SK-N-SH (cell line): ENCODE measurements around the gene PRLH. TPM values are rescaled to one million over a fixed set of nuclear protein-coding genes. Genes with fewer than 3 reads are reported as not detected.

Experiments
- CTCF ChIA-PET: fragments of 300-600, 350-600 bp; formaldehyde crosslinking; extraction: SDS; loops from one replicate; lab custom pipeline; 2021; lab: Yijun Ruan, JAX
- POLR2A ChIA-PET: fragments of 350-600 bp; sonication (Branson Sonifier 250); formaldehyde crosslinking; extraction: SDS; loops from one replicate; lab custom pipeline; 2020; ENCODE audit warnings: antibody characterized with exemption, inconsistent platforms; lab: Yijun Ruan, JAX
- DNase-seq: peaks from one replicate; pipeline ENCODE4 v3.0.0; 2012
- H2AFZ ChIP-seq: fragments of 200-600 bp; sonication (generic); 2 replicates; pipeline ENCODE4 v1.8.1; 2016; ENCODE audit warnings: antibody characterized with exemption, mild to moderate bottlenecking, low read depth
- H3F3A ChIP-seq: fragments of 200-600 bp; sonication (generic); replicated peaks from 2 replicates; pipeline ENCODE3; 2016; ENCODE audit warnings: antibody characterized with exemption, mild to moderate bottlenecking; ENCODE audit not compliant: insufficient read depth
- H3K27ac ChIP-seq, 2 experiments: fragments of 200-500 bp in 1 of 2; fragments of 200-600 bp in 1 of 2; sonication (Bioruptor generic) in 1 of 2; sonication (generic), shearing (Covaris generic) in 1 of 2; 2 replicates each; pipeline versions ENCODE4 v1.5.1 to v1.6.1; 2014 to 2016; ENCODE audit warnings: low read depth in 2 of 2, inconsistent platforms in 1 of 2, low read length in 1 of 2, mild to moderate bottlenecking in 1 of 2, mixed read lengths in 1 of 2
- H3K27me3 ChIP-seq: fragments of 200-600 bp; sonication (generic), shearing (Covaris generic); 2 replicates; pipeline ENCODE4 v1.6.1; 2016; ENCODE audit warnings: mixed run types; ENCODE audit not compliant: insufficient read depth
- H3K36me3 ChIP-seq, 2 experiments: fragments of 200-500 bp in 1 of 2; fragments of 200-600 bp in 1 of 2; sonication (Bioruptor generic) in 1 of 2; sonication (generic) in 1 of 2; replicated peaks in 1 of 2; 2 replicates each; pipeline versions ENCODE3 to v1.5.1; 2014 to 2016; ENCODE audit warnings: low read length in 1 of 2, mild to moderate bottlenecking in 1 of 2; ENCODE audit not compliant: insufficient read depth in 2 of 2, control insufficient read depth in 1 of 2
- H3K4me1 ChIP-seq, 2 experiments: fragments of 200-500 bp in 1 of 2; fragments of 200-600 bp in 1 of 2; sonication (Bioruptor generic) in 1 of 2; sonication (generic), shearing (Covaris generic) in 1 of 2; 2 replicates each; pipeline versions ENCODE4 v1.5.1 to v1.6.1; 2014 to 2016; ENCODE audit warnings: low read depth in 1 of 2, low read length in 1 of 2, mixed run types in 1 of 2; ENCODE audit not compliant: insufficient read depth in 2 of 2, control insufficient read depth in 1 of 2
- H3K4me2 ChIP-seq: fragments of 200-600 bp; sonication (generic), shearing (Covaris generic); 2 replicates; pipeline ENCODE4 v1.6.1; 2017; ENCODE audit warnings: mixed run types
- H3K4me3 ChIP-seq, 2 experiments: fragments of 200-500 bp in 1 of 2; fragments of 200-600 bp in 1 of 2; sonication (Bioruptor generic) in 1 of 2; sonication (generic), shearing (Covaris generic) in 1 of 2; 2 replicates each; pipeline versions ENCODE4 v1.5.1 to v1.8.1; 2014 to 2016; ENCODE audit warnings: low read depth in 2 of 2, inconsistent platforms in 1 of 2, low read length in 1 of 2, mild to moderate bottlenecking in 1 of 2, mixed read lengths in 1 of 2, moderate library complexity in 1 of 2
- H3K79me2 ChIP-seq: fragments of 200-600 bp; sonication (generic); 2 replicates; pipeline ENCODE4 v1.8.1; 2017; ENCODE audit warnings: mild to moderate bottlenecking; ENCODE audit not compliant: insufficient read depth
- H3K9ac ChIP-seq: fragments of 200-600 bp; sonication (generic); 2 replicates; pipeline ENCODE4 v1.6.1; 2017; ENCODE audit warnings: mixed run types
- H3K9me2 ChIP-seq: fragments of 200-600 bp; sonication (generic); 2 replicates; pipeline ENCODE4 v1.6.1; 2017; ENCODE audit warnings: mixed run types
- H3K9me3 ChIP-seq: fragments of 200-600 bp; sonication (generic); 2 replicates; pipeline ENCODE4 v1.6.1; 2017; ENCODE audit warnings: mixed run types, mild to moderate bottlenecking, moderate library complexity
- H4K20me1 ChIP-seq: fragments of 200-600 bp; sonication (generic); 2 replicates; pipeline ENCODE4 v1.6.1; 2017; ENCODE audit warnings: mild to moderate bottlenecking, mixed run types; ENCODE audit not compliant: insufficient read depth
- CTCF ChIP-seq: fragments of 200-600 bp; sonication (generic); IDR thresholded peaks from 2 replicates; pipeline ENCODE4 v1.6.1; 2017; ENCODE audit warnings: antibody characterized with exemption, mild to moderate bottlenecking, moderate library complexity
- GATA2 ChIP-seq: sonication (generic); formaldehyde crosslinking; IDR thresholded peaks from 2 replicates; pipeline ENCODE4 v1.5.0; 2020; ENCODE audit warnings: mild to moderate bottlenecking, missing genetic modification reagents
- NRF1 ChIP-seq: IDR thresholded peaks from 2 replicates; pipeline ENCODE4 v1.6.1; 2012; ENCODE audit warnings: low read depth, mild to moderate bottlenecking, low read length
- POLR2AphosphoS5 ChIP-seq: IDR thresholded peaks from 2 replicates; pipeline ENCODE4 v1.6.1; 2012; ENCODE audit warnings: low read depth, low read length
- RAD21 ChIP-seq: IDR thresholded peaks from 2 replicates; pipeline ENCODE4 v1.6.1; 2012; ENCODE audit warnings: mild to moderate bottlenecking, low read length
- SIN3A ChIP-seq: IDR thresholded peaks from 2 replicates; pipeline ENCODE4 v1.6.1; 2012; ENCODE audit warnings: low read depth, mild to moderate bottlenecking, low read length, moderate library complexity, borderline replicate concordance
- TCF12 ChIP-seq: IDR thresholded peaks from 2 replicates; pipeline ENCODE4 v1.4.0; 2012
- YY1 ChIP-seq: IDR thresholded peaks from 2 replicates; pipeline ENCODE4 v1.4.0; 2012; ENCODE audit warnings: low read depth, mild to moderate bottlenecking
- WGBS: methylation state at CpG from one replicate; pipeline ENCODE4 v1.1.6; 2017; ENCODE audit warnings: low lambda C conversion rate; 5-methylcytosine and 5-hydroxymethylcytosine counted together
- polyA plus RNA-seq, 3 experiments: library from polyadenylated mRNA; depleted of rRNA; stranded (reverse); fragments of >200 nt; gene quantifications; 2 replicates each; pipeline ENCODE4 v1.2.3, GENCODE V29; 2012
- TF ChIP-seq, protein P1 (sequence below): fragments of 150-350 bp; IDR thresholded peaks from 2 replicates; pipeline ENCODE4 v1.6.1; 2016; ENCODE audit warnings: mild to moderate bottlenecking, low read depth, low read length

Gene PRLH
- polyA plus RNA-seq, 1 of the 3 experiments (the other 2 are of a cell fraction), result not detected

DNA sequence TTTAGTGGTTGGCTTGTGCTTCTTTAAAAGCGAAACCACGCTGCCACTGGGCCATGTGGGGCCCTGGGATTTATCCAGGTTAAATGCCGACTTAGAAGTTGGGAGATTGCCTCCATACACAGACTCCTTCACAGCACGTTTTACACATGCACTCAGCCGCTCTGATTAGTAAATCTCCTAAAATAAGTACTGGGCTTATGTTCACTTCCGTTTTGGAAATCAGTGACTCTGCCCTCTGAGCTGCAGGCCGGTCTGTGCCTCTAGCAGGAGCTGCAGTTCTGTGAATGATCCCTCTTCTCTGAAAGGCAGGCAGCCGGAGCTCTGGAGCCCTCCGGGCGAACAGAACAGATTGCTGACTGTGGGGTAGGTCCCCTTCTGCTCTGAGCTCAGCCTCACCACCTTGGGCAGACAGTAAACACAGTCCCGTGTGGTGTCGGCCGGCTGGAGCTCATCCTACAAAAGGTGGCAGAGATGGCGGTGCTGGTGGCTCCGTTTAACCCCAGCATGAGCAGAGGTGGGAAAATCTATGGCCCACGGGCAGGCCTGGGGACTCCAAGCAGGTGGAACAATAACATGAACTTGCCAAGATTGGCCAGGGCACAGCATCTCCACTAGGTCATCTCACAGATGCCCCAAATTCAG is 34.0 kb downstream of the PRLH start:
- 91% methylated on average over 11 of the region's 16 CpGs for WGBS
- POLR2A ChIA-PET, result no interaction called here
- TF ChIP-seq, protein P1, sequence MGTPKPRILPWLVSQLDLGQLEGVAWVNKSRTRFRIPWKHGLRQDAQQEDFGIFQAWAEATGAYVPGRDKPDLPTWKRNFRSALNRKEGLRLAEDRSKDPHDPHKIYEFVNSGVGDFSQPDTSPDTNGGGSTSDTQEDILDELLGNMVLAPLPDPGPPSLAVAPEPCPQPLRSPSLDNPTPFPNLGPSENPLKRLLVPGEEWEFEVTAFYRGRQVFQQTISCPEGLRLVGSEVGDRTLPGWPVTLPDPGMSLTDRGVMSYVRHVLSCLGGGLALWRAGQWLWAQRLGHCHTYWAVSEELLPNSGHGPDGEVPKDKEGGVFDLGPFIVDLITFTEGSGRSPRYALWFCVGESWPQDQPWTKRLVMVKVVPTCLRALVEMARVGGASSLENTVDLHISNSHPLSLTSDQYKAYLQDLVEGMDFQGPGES, result no peak
- TF ChIP-seq TCF12 (no peak), CTCF (no peak), YY1 (no peak), SIN3A (no peak), RAD21 (no peak)
- Histone ChIP-seq H3K9me3 (no peaks in the 10 kb centered on the region), H3K27me3 (no peaks in the 10 kb centered on the region), H3K9me2 (no peaks in the 10 kb centered on the region), H3F3A (no peaks in the 10 kb centered on the region), H3K27ac (no peak overlapping the region), H2AFZ (no peak overlapping the region), H3K4me3 (no peak overlapping the region), H3K36me3 (no peaks in the 10 kb centered on the region), H3K9ac (no peak overlapping the region), H3K79me2 (no peaks in the 10 kb centered on the region), H3K4me2 (no peak overlapping the region), H4K20me1 (no peaks in the 10 kb centered on the region), H3K4me1 (peaks cover 0 to 3% of the 10 kb centered on the region in 2 experiments; a peak in 1 of 4 replicates)
- CTCF ChIA-PET, result interaction anchor here (0.8 to 5.1 kb wide), 5 partner anchors 17 to 145 kb away, joined by 3 to 31 read pairs (median 8); no protein-coding TSS in a partner anchor
- peak; percentile 49 for DNase-seq

GRCh38 chr2:237601453-237602116 is 35.2 kb downstream of the PRLH start:
- Histone ChIP-seq H3K79me2 (no peaks in the 10 kb centered on the region), H2AFZ (no peak overlapping the region), H3K9ac (no peak overlapping the region), H3K9me2 (no peaks in the 10 kb centered on the region), H3K36me3 (no peaks in the 10 kb centered on the region), H3K4me2 (no peak overlapping the region), H3K27me3 (no peaks in the 10 kb centered on the region), H3K9me3 (no peaks in the 10 kb centered on the region), H3F3A (no peaks in the 10 kb centered on the region), H3K27ac (no peak overlapping the region), H3K4me3 (no peak overlapping the region), H3K4me1 (peaks cover 0 to 3% of the 10 kb centered on the region in 2 experiments; a peak in 1 of 4 replicates), H4K20me1 (no peaks in the 10 kb centered on the region)
- 83% methylated on average over 14 of the region's 14 CpGs for WGBS
- ChIA-PET CTCF (interaction anchor here (1.0 to 5.1 kb wide), 6 partner anchors 9 to 89 kb away, joined by 3 to 31 read pairs (median 6); no protein-coding TSS in a partner anchor), POLR2A (no interaction called here)
- DNase-seq, result no peak
- no peak for TF ChIP-seq GATA2 (CRISPR knock-in tag)
- TF ChIP-seq YY1, result no peak
- no peak for TF ChIP-seq POLR2AphosphoS5
- TF ChIP-seq NRF1, result no peak
